Thyroid gland (tissue), 4 donors: Measurements from ENCODE around the gene ZNRF1. TPM values are rescaled to one million over a fixed set of nuclear protein-coding genes. Genes with fewer than 3 reads are reported as not detected.

ENCODE experiments used
- DNase-seq, 2 donors: peaks; one replicate each; pipeline ENCODE4 v3.0.0-alpha.2; 2019
- H3K27ac ChIP-seq, 3 donors: fragments of 200-600 bp; sonication (generic); 1 replicate in 2 of 3; 2 replicates in 1 of 3; pipeline ENCODE4 v1.5.1; 2016 to 2019; ENCODE audit warnings: mild to moderate bottlenecking in 1 of 3, moderate library complexity in 1 of 3
- H3K27me3 ChIP-seq: fragments of 200-600 bp; sonication (generic); one replicate; pipeline ENCODE4 v1.5.1; 2019
- H3K36me3 ChIP-seq, 2 donors: fragments of 200-600 bp; sonication (generic); one replicate each; pipeline ENCODE4 v1.5.1; 2016 to 2019
- H3K4me1 ChIP-seq, 2 donors: fragments of 200-600 bp; sonication (generic); one replicate each; pipeline ENCODE4 v1.5.1; 2017 to 2019
- H3K4me3 ChIP-seq, 3 donors: fragments of 200-600 bp; sonication (generic); replicated peaks in 1 of 3; 1 replicate in 2 of 3; 2 replicates in 1 of 3; pipeline ENCODE4 v1.5.1; 2016; ENCODE audit warnings: mild to moderate bottlenecking in 1 of 3
- H3K9me3 ChIP-seq: fragments of 200-600 bp; sonication (generic); one replicate; pipeline ENCODE4 v1.5.1; 2017
- CTCF ChIP-seq, 6 experiments: fragments of 200-600 bp in 3 of 6; fragments of 450-650 bp in 3 of 6; sonication (generic) in 3 of 6; IDR thresholded peaks; one replicate each; pipeline ENCODE4 v1.5.1; 2016 to 2019; ENCODE audit warnings: antibody characterized with exemption in 6 of 6, mild to moderate bottlenecking in 2 of 6, inconsistent platforms in 1 of 6, moderate library complexity in 1 of 6
- POLR2A ChIP-seq, 2 donors: fragments of 450-650 bp; IDR thresholded peaks; one replicate each; pipeline ENCODE4 v1.6.1; 2017; ENCODE audit warnings: antibody characterized with exemption in 2 of 2, mild to moderate bottlenecking in 2 of 2, moderate library complexity in 1 of 2
- WGBS, 2 donors: methylation state at CpG; one replicate each; pipeline ENCODE4 v1.1.5; 2017; 5-methylcytosine and 5-hydroxymethylcytosine counted together
- intact Hi-C: fragments of 100-400 bp; cut with DNase I; formaldehyde crosslinking; loops from one replicate; pipeline ENCODE4 v1.15.1; 2023
- total RNA-seq, 4 donors: library from RNA; depleted of rRNA; stranded (reverse); fragments of >200 nt; gene quantifications; one replicate each; pipeline ENCODE4 v1.2.3, GENCODE V29; 2016

ZNRF1 gene
- total RNA-seq, 4 donors from 2014 or later: 47.4 to 94.5 (median 57.4) TPM

GRCh38 chr16:75019007-75019406 lies 20.2 kb downstream of the ZNRF1 start:
- WGBS, 2 donors: 87 to 92% methylated on average over 8 of the region's 8 CpGs

GRCh38 chr16:75019586-75019985 lies 20.8 kb downstream of the ZNRF1 start:
- WGBS, 2 donors: 97 to 98% methylated on average over 7 of the region's 7 CpGs
- no peaks in the 10 kb centered on the region for H3K27me3 ChIP-seq
- no peak overlapping the region for H3K4me3 ChIP-seq
- peaks cover 10 to 11% of the 10 kb centered on the region in 2 donors for H3K4me1 ChIP-seq
- TF ChIP-seq CTCF (IDR thresholded peaks at IDR 0.05) (no peak), POLR2A (IDR thresholded peaks at IDR 0.05) (no peak)
- H3K36me3 ChIP-seq: no peaks in the 10 kb centered on the region
- no peak overlapping the region for H3K27ac ChIP-seq
- intact Hi-C loops: no loop called here
- H3K9me3 ChIP-seq: no peaks in the 10 kb centered on the region
- DNase-seq: no peak

More at GRCh38 chr16:75019007-75019406, 20.2 kb downstream of the ZNRF1 start:
- no peak overlapping the region for H3K27ac ChIP-seq
- no peak overlapping the region for H3K4me3 ChIP-seq
- no peak for TF ChIP-seq POLR2A (IDR thresholded peaks at IDR 0.05)
- TF ChIP-seq CTCF (IDR thresholded peaks at IDR 0.05): no peak
- no peak for DNase-seq
- intact Hi-C loops: no loop called here
- no peaks in the 10 kb centered on the region for H3K27me3 ChIP-seq
- peaks cover 5 to 11% of the 10 kb centered on the region in 2 donors for H3K4me1 ChIP-seq
- H3K36me3 ChIP-seq: no peaks in the 10 kb centered on the region
- H3K9me3 ChIP-seq: no peaks in the 10 kb centered on the region

- Histone ChIP-seq H3K4me1 (peaks cover 27 to 28% of the 10 kb centered on the region in 2 donors), H3K36me3 (no peaks in the 10 kb centered on the region), H3K4me3 (no peak overlapping the region), H3K27ac (no peak overlapping the region), H3K27me3 (no peaks in the 10 kb centered on the region), H3K9me3 (no peaks in the 10 kb centered on the region)
- WGBS, 2 donors: 85 to 89% methylated on average over 1 of the region's 1 CpG
- TF ChIP-seq CTCF (IDR thresholded peaks at IDR 0.05) (no peak), POLR2A (IDR thresholded peaks at IDR 0.05) (no peak)
- intact Hi-C loops: no loop called here
- no peak for DNase-seq
These were observed 22.6 kb downstream of the ZNRF1 start for GRCh38 chr16:75021410-75021809.

GRCh38 chr16:75022567-75022966 lies 23.7 kb downstream of the ZNRF1 start:
- 94 to 97% methylated on average over 4 of the region's 4 CpGs for WGBS, 2 donors
- Histone ChIP-seq H3K4me1 (peaks cover 29 to 38% of the 10 kb centered on the region in 2 donors), H3K36me3 (no peaks in the 10 kb centered on the region), H3K27me3 (no peaks in the 10 kb centered on the region), H3K9me3 (no peaks in the 10 kb centered on the region), H3K4me3 (no peak overlapping the region), H3K27ac (no peak overlapping the region)
- TF ChIP-seq POLR2A (IDR thresholded peaks at IDR 0.05) (no peak), CTCF (IDR thresholded peaks at IDR 0.05) (no peak)
- DNase-seq: no peak
- intact Hi-C loops: no loop called here

GRCh38 chr16:75023009-75023408 lies 24.2 kb downstream of the ZNRF1 start:
- DNase-seq: no peak
- Histone ChIP-seq H3K27me3 (no peaks in the 10 kb centered on the region), H3K36me3 (no peaks in the 10 kb centered on the region), H3K4me1 (peaks cover 30 to 37% of the 10 kb centered on the region in 2 donors), H3K9me3 (no peaks in the 10 kb centered on the region), H3K27ac (no peak overlapping the region), H3K4me3 (no peak overlapping the region)
- intact Hi-C loops: no loop called here
- no peak for TF ChIP-seq CTCF (IDR thresholded peaks at IDR 0.05)
- TF ChIP-seq POLR2A (IDR thresholded peaks at IDR 0.05): no peak
- 100% methylated on average over 2 of the region's 2 CpGs for WGBS, 2 donors
